ENCODE measurements around the gene SORCS2.

The SORCS2 gene

DNA sequence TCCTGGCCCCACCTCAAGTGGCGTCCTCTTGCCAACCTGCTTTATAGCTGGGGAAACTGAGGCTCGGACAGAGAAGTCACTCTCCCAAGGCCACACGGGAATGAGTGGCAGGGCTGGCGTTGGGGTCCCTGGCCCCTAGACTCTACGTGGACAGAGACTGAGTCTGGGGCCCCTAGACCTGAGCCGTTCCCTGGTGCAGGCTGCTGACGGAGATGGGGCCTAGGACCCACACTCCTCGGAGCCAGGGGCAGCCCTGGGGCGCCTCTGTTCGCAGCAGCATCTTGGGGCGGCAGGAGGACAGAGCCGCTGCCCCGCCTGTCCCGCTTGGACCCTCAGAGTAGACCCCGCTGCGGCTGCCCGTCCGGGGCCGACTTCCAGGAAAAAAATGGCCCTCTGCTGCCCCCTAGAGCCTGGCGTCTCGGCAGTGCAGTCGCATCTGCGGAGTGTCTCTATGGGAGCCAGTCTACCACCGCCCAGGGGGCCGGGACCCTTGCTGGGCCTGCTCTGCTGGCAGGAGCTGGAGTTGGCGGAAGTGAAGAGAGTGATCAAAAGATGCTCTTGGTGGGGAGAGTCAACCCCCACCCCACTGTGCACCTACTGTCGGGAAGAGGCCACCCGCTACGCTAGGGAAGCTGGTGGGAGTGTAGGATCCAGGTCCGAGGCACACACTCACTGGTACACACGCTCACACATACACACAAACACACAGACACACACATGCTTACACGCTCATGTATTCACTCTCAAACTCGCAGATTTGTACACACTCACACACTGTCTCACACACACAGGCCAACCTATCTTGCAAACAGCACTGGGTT, 527.2 kb downstream of the SORCS2 start:
- ChIA-PET POLR2A (no interaction called here), CTCF (interaction anchor here (0.5 to 1.0 kb wide), 3 partner anchors 51 to 1155 kb away, joined by 3 to 4 read pairs (median 3); no protein-coding TSS in a partner anchor)
- peak; percentile 90 for DNase-seq (ENCODE audit: extremely low spot score)
- TF ChIP-seq SP1 (IDR thresholded peaks at IDR 0.05), result no peak
- no peak for TF ChIP-seq HDGF (IDR thresholded peaks at IDR 0.05; ENCODE audit: borderline replicate concordance)
- TF ChIP-seq BHLHE40 (IDR thresholded peaks at IDR 0.05; ENCODE audit: borderline replicate concordance), result no peak
- no peak for TF ChIP-seq SUZ12 (IDR thresholded peaks at IDR 0.05)

DNA sequence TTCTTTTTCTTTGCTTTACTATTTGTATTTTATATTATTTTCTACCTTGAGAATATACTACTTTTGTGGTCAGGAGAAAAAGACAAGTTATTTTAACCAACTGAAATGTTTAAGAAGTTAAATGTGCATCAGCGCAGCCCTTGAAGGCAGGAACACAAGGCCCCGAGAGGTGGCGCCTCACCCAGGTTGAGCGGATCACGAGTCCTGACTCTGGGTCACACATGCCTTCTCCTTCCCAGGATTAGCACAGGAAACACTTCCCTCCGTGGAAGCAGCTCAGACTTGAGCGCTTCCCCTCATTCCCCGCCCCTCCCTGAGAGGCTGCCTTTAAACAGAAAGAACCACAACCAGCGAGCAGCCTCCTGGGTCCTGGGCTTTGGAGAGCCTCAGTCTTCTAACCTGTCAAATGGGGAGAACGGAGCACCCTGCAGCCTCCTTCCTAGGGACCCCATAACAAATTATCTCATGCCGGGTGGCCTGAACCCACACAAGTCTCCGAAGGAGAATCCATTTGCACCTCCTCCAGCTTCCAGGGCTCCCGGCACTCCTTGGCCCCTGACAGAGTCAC, 529.7 kb downstream of the SORCS2 start:
- CTCF ChIA-PET, result interaction anchor here (1.0 kb wide), 1 partner anchor 386 kb away, joined by 3 read pairs; no protein-coding TSS in a partner anchor
- peak; percentile 44 for DNase-seq (ENCODE audit: extremely low spot score)
- POLR2A ChIA-PET, result no interaction called here
- TF ChIP-seq FOXK2 (IDR thresholded peaks at IDR 0.05) (no peak), FOXM1 (IDR thresholded peaks at IDR 0.05; ENCODE audit: borderline replicate concordance) (no peak), ZNF384 (IDR thresholded peaks at IDR 0.05) (no peak), L3MBTL2 (conservative IDR thresholded peaks at IDR 0.05) (no peak)

DNA sequence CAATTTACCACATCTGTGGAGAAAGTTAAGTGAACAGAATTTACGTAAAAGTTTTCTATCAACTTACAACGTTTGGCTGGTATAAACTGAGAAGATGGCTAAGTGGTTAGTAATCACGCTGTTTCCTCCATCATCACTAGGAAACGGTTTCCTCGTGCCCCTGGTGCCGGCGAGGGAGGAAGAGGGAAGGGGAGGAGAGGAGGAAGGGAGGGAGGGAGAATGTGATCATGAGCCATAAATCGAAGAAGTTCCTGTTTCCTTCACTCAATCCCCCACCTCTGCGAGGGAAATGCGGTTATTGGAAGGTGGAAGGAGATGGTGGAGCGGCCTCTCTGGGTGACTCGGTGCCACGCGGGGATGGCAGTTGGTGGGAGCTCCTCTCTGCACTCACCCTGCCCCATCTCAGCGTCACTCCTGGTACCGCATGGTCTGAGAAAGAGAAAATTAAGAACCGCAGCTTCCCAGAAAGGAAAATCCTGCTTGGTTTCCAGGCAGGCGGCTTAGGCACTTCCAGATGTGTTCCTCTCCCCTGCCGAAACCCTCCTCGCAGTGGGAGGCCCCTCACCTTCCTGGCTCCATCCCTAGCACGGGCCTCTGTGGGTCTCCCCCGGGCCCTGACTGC, 530.5 kb downstream of the SORCS2 start:
- DNase-seq (ENCODE audit: extremely low spot score), result no peak
- no peak for TF ChIP-seq FOXA1 (IDR thresholded peaks at IDR 0.05)
- no peak for TF ChIP-seq FOXM1 (IDR thresholded peaks at IDR 0.05; ENCODE audit: borderline replicate concordance)
- no peak for TF ChIP-seq LEF1 (IDR thresholded peaks at IDR 0.05; ENCODE audit: borderline replicate concordance)
- TF ChIP-seq, protein P1, sequence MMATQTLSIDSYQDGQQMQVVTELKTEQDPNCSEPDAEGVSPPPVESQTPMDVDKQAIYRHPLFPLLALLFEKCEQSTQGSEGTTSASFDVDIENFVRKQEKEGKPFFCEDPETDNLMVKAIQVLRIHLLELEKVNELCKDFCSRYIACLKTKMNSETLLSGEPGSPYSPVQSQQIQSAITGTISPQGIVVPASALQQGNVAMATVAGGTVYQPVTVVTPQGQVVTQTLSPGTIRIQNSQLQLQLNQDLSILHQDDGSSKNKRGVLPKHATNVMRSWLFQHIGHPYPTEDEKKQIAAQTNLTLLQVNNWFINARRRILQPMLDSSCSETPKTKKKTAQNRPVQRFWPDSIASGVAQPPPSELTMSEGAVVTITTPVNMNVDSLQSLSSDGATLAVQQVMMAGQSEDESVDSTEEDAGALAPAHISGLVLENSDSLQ (IDR thresholded peaks at IDR 0.05), result no peak
- TF ChIP-seq HDGF (IDR thresholded peaks at IDR 0.05; ENCODE audit: borderline replicate concordance), result no peak
- ChIA-PET POLR2A (no interaction called here), CTCF (interaction anchor here (1.0 kb wide), 1 partner anchor 387 kb away, joined by 3 read pairs; no protein-coding TSS in a partner anchor)

DNA sequence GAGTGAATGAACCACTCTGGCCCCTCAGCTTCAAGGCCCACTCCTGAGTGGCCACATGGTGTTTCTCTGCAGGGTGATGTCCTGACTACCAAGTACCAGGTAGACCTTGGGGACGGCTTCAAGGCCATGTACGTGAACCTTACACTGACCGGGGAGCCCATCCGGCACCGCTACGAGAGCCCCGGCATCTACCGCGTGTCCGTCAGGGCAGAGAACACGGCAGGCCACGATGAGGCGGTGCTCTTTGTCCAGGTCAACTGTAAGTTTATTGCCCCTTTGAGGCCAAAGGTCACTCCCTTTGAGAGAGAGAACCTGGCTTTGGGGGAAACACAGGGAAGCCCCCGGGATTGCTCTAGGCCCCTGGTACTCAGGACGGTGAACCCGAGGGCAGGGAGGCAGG, 531.3 kb downstream of the SORCS2 start:
- POLR2A ChIA-PET, result no interaction called here
- CTCF ChIA-PET, result no interaction called here
- no peak for TF ChIP-seq FOXM1 (IDR thresholded peaks at IDR 0.05; ENCODE audit: borderline replicate concordance)
- no peak for TF ChIP-seq ELF4 (IDR thresholded peaks at IDR 0.05)
- no peak for TF ChIP-seq HDGF (IDR thresholded peaks at IDR 0.05; ENCODE audit: borderline replicate concordance)
- TF ChIP-seq, protein P1 (IDR thresholded peaks at IDR 0.05), result no peak
- TF ChIP-seq SUZ12 (IDR thresholded peaks at IDR 0.05), result no peak
- no peak for DNase-seq (ENCODE audit: extremely low spot score)

DNA sequence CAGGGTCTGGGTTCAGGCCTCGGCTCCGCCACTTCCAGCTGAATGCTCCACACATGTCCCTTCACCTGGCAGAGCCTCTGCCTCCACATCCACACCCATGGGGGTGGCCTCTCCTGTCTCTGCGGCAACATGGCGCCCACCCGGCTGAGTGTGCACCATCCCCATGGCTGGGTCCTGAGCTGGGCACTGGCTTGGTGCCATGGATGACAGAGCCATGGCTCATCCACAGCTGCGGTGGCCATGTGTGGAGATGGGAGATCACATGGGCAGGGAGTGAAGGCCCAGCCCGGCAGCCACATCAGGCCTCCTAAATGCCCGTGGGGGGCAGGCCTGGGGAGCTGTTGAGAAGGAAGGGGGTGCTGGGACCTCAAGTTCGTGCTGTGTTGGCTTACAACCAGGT, 533.6 kb downstream of the SORCS2 start:
- no peak for DNase-seq (ENCODE audit: extremely low spot score)
- POLR2A ChIA-PET, result no interaction called here
- CTCF ChIA-PET, result no interaction called here
- TF ChIP-seq TARDBP (IDR thresholded peaks at IDR 0.05) (no peak), ARNT (IDR thresholded peaks at IDR 0.05) (no peak), FOXK2 (IDR thresholded peaks at IDR 0.05) (no peak), CTBP1 (IDR thresholded peaks at IDR 0.05; ENCODE audit: borderline replicate concordance) (no peak), L3MBTL2 (conservative IDR thresholded peaks at IDR 0.05) (no peak), FOXM1 (IDR thresholded peaks at IDR 0.05; ENCODE audit: borderline replicate concordance) (no peak), HDGF (IDR thresholded peaks at IDR 0.05; ENCODE audit: borderline replicate concordance) (no peak), ZNF384 (IDR thresholded peaks at IDR 0.05) (no peak), NFRKB (IDR thresholded peaks at IDR 0.05) (no peak), SP1 (IDR thresholded peaks at IDR 0.05) (no peak), ELF4 (IDR thresholded peaks at IDR 0.05) (no peak), SUZ12 (IDR thresholded peaks at IDR 0.05) (no peak), LEF1 (IDR thresholded peaks at IDR 0.05; ENCODE audit: borderline replicate concordance) (no peak), BHLHE40 (IDR thresholded peaks at IDR 0.05; ENCODE audit: borderline replicate concordance) (no peak), FOXA1 (IDR thresholded peaks at IDR 0.05) (no peak)
- TF ChIP-seq, protein P1 (IDR thresholded peaks at IDR 0.05), result no peak

DNA sequence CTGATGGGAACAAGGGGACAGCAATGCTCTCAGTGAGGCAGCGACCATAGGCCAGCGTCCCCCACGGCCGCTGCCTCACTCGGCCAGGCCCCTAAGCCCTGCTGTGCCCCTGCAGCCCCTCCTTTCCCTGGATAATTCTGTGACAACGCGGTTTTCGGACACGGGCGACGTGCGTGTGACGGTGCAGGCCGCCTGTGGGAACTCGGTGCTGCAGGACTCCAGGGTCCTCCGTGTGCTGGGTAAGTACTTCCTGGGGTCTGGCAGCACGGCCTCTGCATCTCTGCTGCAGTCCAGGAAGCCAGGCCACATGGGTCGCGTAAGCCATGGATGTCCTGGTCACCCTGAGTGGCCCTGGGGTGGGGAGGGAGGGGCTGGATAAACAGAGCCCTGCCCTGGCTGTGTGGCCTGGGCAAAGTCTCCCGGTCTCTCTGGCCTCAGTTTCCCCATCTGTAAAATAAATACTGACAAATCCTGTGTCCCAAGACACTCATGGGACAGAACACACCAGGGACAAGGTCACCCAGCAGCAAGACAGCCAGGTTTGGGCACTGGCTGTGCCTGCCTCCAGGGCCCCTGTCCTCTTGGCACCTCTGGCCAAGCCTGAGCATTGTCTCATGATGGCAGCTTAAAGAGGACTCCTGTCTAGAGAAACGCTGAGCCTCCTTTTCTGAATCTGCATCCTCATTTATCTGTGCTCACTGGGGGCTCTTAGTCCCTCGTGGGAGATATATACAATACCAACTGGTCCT, 534.5 kb downstream of the SORCS2 start:
- ChIA-PET POLR2A (no interaction called here), CTCF (interaction anchor here (0.6 kb wide), 1 partner anchor 589 kb away, joined by 4 read pairs; no protein-coding TSS in a partner anchor)
- TF ChIP-seq CTBP1 (IDR thresholded peaks at IDR 0.05; ENCODE audit: borderline replicate concordance) (no peak), NFRKB (IDR thresholded peaks at IDR 0.05) (no peak), L3MBTL2 (conservative IDR thresholded peaks at IDR 0.05) (no peak), FOXM1 (IDR thresholded peaks at IDR 0.05; ENCODE audit: borderline replicate concordance) (no peak), SP1 (IDR thresholded peaks at IDR 0.05) (no peak), TARDBP (IDR thresholded peaks at IDR 0.05) (no peak), FOXA1 (IDR thresholded peaks at IDR 0.05) (no peak), ARNT (IDR thresholded peaks at IDR 0.05) (no peak), LEF1 (IDR thresholded peaks at IDR 0.05; ENCODE audit: borderline replicate concordance) (no peak), BHLHE40 (IDR thresholded peaks at IDR 0.05; ENCODE audit: borderline replicate concordance) (no peak), ZNF384 (IDR thresholded peaks at IDR 0.05) (no peak), FOXK2 (IDR thresholded peaks at IDR 0.05) (no peak), ELF4 (IDR thresholded peaks at IDR 0.05) (no peak), HDGF (IDR thresholded peaks at IDR 0.05; ENCODE audit: borderline replicate concordance) (no peak), SUZ12 (IDR thresholded peaks at IDR 0.05) (no peak)
- TF ChIP-seq, protein P1 (IDR thresholded peaks at IDR 0.05), result no peak
- DNase-seq (ENCODE audit: extremely low spot score), result no peak
